SH-SY5Y (cell line): ENCODE results near the gene IGFBP2.

Source experiments
- GATA2 ChIP-seq: IDR thresholded peaks from 2 replicates; pipeline ENCODE4 v1.6.1; 2011; ENCODE audit warnings: mild to moderate bottlenecking, low read depth, low read length
- GATA3 ChIP-seq: IDR thresholded peaks from 2 replicates; pipeline ENCODE4 v1.6.1; 2011; ENCODE audit warnings: low read depth, mild to moderate bottlenecking, low read length, moderate library complexity

DNA sequence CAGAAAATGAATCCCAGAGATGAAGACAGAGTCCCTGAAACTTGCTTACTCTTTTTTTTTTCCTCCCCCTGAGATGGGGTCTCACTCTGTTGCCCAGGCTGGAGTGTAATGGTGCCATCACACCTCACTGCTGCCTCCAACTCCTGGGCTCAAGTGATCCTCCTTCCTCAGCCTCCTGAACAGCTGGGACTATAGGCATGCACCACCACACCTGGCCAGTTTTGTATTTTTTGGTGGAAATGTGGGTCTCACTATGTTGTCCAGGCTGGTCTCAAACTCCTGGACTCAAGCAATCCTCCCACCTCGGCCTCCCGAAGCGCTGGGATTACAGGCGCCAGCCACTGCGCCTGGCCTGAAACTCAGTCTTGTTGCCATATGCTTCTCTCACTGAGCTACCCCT is 27.8 kb downstream of the IGFBP2 start:
- TF ChIP-seq GATA2: no peak
- no peak for TF ChIP-seq GATA3
